Measurements from ENCODE around the gene CASP5. TPM values are rescaled to one million over a fixed set of nuclear protein-coding genes. Genes with fewer than 3 reads are reported as not detected.
A peak's percentile ranks its signal among the peaks of the same experiment; 100 is the strongest.
"Not testable (repeated sequence)": the region's sequence is repeated elsewhere in the genome, so short reads cannot be mapped to it uniquely, and the experiment has no call there.

The CASP5 gene
- total and polyA plus RNA-seq, 7 experiments from 2014 or later = 0.45 to 2.9 TPM; not detected in 5

GRCh38 chr11:105034813-105035620 lies 12.0 kb upstream of the CASP5 start, which contains the start of gene CASP1:
TSS of gene CASP1 (minus strand) at chr11:105035144. CDS start at chr11:105035113, 31 bp downstream.
- DNase-seq (peak in 7 of 9 donors; percentile 26 to 52 (median 38)), ATAC-seq (peak; percentile 82)
- no peaks in the 10 kb centered on the region for H3K9me3 ChIP-seq (ENCODE audit: control insufficient read depth in 2 of 3, low read length in 3 of 3)
- H3K27ac ChIP-seq (ENCODE audit: low read depth, low read length) = peak within 1 kb of the TSS; percentile 85
- POLR2A ChIA-PET = interaction anchor here (0.6 to 1.3 kb wide), 5 partner anchors 8 to 348 kb away, joined by 3 to 5 read pairs (median 3); no protein-coding TSS in a partner anchor
- no peaks in the 10 kb centered on the region for H3K27me3 ChIP-seq (ENCODE audit: control insufficient read depth in 2 of 2, insufficient read depth in 2 of 2, low read length in 2 of 2)
- Mint-ChIP-seq H3K27me3 (no peaks in the 10 kb centered on the region), H3K4me1 (peaks cover 32 to 63% (median 59%) of the 10 kb centered on the region in 7 donors), H3K27ac (peak within 1 kb of the TSS; percentile 92 to 100 (median 96)), H3K9me3 (peaks cover 0 to 7% (median 2%) of the 10 kb centered on the region in 11 donors), H3K36me3 (peaks cover 12 to 50% (median 41%) of the 10 kb centered on the region in 5 donors), H3K4me3 (peak within 1 kb of the TSS; percentile 90 to 98 (median 94))
- H3K36me3 ChIP-seq (ENCODE audit: control insufficient read depth in 2 of 3, insufficient read depth in 3 of 3, low read length in 3 of 3) = peaks cover 6 to 12% (median 6%) of the 10 kb centered on the region in 3 experiments
- H3K4me3 ChIP-seq (ENCODE audit: low read length) = peak within 1 kb of the TSS; percentile 70
- intact Hi-C loops (cut with micrococcal nuclease) = loop anchor here (2.0 to 10.0 kb wide), 3 partner anchors 66 to 990 kb away; partner anchors contain the start of genes CASP4 (in 1 of the 2) and MSANTD4 (in 1 of the 2)
- peaks cover 19 to 37% of the 10 kb centered on the region in 2 donors for H3K4me1 ChIP-seq (ENCODE audit: control insufficient read depth in 2 of 2, insufficient read depth in 2 of 2, low read length in 2 of 2)
- CTCF ChIA-PET = interaction anchor here (0.6 kb wide), 1 partner anchor 128 kb away, joined by 4 read pairs; no protein-coding TSS in a partner anchor

GRCh38 chr11:105034388-105034787 lies 11.4 kb upstream of the CASP5 start:
- H3K9me3 Mint-ChIP-seq; H3K27me3 ChIP-seq (ENCODE audit: control insufficient read depth in 2 of 2, insufficient read depth in 2 of 2, low read length in 2 of 2); H3K9me3 ChIP-seq (ENCODE audit: control insufficient read depth in 2 of 3, low read length in 3 of 3); CTCF ChIA-PET; H3K27me3 Mint-ChIP-seq: not testable (repeated sequence)
- POLR2A ChIA-PET = interaction anchor here (1.6 kb wide), 1 partner anchor 9 kb away, joined by 6 read pairs; no protein-coding TSS in a partner anchor
- intact Hi-C loops (cut with micrococcal nuclease) = loop anchor here (2.0 to 10.0 kb wide), 2 partner anchors 66 to 990 kb away; partner anchors contain the start of genes CASP4 (in 1 of the 2) and MSANTD4 (in 1 of the 2)
- peaks cover 12 to 18% (median 12%) of the 10 kb centered on the region in 3 experiments for H3K36me3 ChIP-seq (ENCODE audit: control insufficient read depth in 2 of 3, insufficient read depth in 3 of 3, low read length in 3 of 3)
- Mint-ChIP-seq H3K4me3 (peak overlapping the region; percentile 90 to 98 (median 94)), H3K4me1 (peaks cover 32 to 65% (median 54%) of the 10 kb centered on the region in 7 donors), H3K36me3 (peaks cover 12 to 51% (median 41%) of the 10 kb centered on the region in 5 donors), H3K27ac (peak overlapping the region; percentile 92 to 100 (median 96))
- peak overlapping the region; percentile 85 for H3K27ac ChIP-seq (ENCODE audit: low read depth, low read length)
- H3K4me3 ChIP-seq (ENCODE audit: low read length) = peak overlapping the region; percentile 70
- ATAC-seq (peak; percentile 18), DNase-seq (peak in 1 of 9 donors; percentile 7)
- peaks cover 19 to 44% of the 10 kb centered on the region in 2 donors for H3K4me1 ChIP-seq (ENCODE audit: control insufficient read depth in 2 of 2, insufficient read depth in 2 of 2, low read length in 2 of 2)

DNA sequence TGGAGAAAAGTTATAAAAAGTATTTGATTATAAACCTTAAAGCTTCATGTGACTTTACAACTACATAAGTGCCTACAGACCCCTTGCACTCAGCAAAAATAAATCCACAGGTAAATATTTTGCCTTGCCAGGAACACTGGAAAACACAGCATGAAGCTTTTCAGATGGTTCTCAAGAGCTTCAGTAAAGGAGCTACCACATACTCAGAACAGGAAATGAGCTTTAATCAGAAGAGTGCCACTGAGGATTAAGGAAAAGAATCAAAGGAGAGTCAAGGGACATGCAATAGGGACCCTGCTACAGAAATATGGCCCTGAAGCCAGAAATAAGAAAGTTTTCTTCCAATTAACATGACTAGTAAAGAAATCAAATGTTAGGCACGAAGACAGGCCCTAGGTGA lies 10.8 kb upstream of the CASP5 start:
- H3K36me3 Mint-ChIP-seq = peaks cover 17 to 56% (median 44%) of the 10 kb centered on the region in 5 donors
- no peaks in the 10 kb centered on the region for H3K9me3 ChIP-seq (ENCODE audit: control insufficient read depth in 2 of 3, low read length in 3 of 3)
- CTCF ChIA-PET = no interaction called here
- peak overlapping the region; percentile 85 for H3K27ac ChIP-seq (ENCODE audit: low read depth, low read length)
- peaks cover 0 to 7% (median 2%) of the 10 kb centered on the region in 11 donors for H3K9me3 Mint-ChIP-seq
- ATAC-seq (peak; percentile 24), DNase-seq (peak in 2 of 9 donors; percentile 8 to 20)
- POLR2A ChIA-PET = interaction anchor here (1.6 kb wide), 1 partner anchor 10 kb away, joined by 6 read pairs; no protein-coding TSS in a partner anchor
- H3K4me3 Mint-ChIP-seq = peak overlapping the region; percentile 90 to 98 (median 94)
- H3K27me3 ChIP-seq (ENCODE audit: control insufficient read depth in 2 of 2, insufficient read depth in 2 of 2, low read length in 2 of 2) = no peaks in the 10 kb centered on the region
- peaks cover 16 to 24% (median 17%) of the 10 kb centered on the region in 3 experiments for H3K36me3 ChIP-seq (ENCODE audit: control insufficient read depth in 2 of 3, insufficient read depth in 3 of 3, low read length in 3 of 3)
- peaks cover 32 to 66% (median 59%) of the 10 kb centered on the region in 7 donors for H3K4me1 Mint-ChIP-seq
- no peaks in the 10 kb centered on the region for H3K27me3 Mint-ChIP-seq
- peaks cover 19 to 44% of the 10 kb centered on the region in 2 donors for H3K4me1 ChIP-seq (ENCODE audit: control insufficient read depth in 2 of 2, insufficient read depth in 2 of 2, low read length in 2 of 2)
- intact Hi-C loops (cut with micrococcal nuclease) = loop anchor here (2.0 to 10.0 kb wide), 4 partner anchors 13 to 991 kb away; partner anchors contain the start of genes CASP4 (in 1 of the 2) and MSANTD4 (in 1 of the 2)
- peak overlapping the region; percentile 70 for H3K4me3 ChIP-seq (ENCODE audit: low read length)
- H3K27ac Mint-ChIP-seq = peak overlapping the region; percentile 92 to 100 (median 96)

GRCh38 chr11:105033343-105033742 lies 10.4 kb upstream of the CASP5 start:
- intact Hi-C loops (cut with micrococcal nuclease) = loop anchor here (2.0 to 10.0 kb wide), 3 partner anchors 13 to 991 kb away; partner anchors contain the start of gene MSANTD4 (in 1 of the 2)
- ATAC-seq (peak; percentile 57), DNase-seq (no peak)
- ChIA-PET CTCF (no interaction called here), POLR2A (interaction anchor here (1.6 kb wide), 1 partner anchor 10 kb away, joined by 6 read pairs; no protein-coding TSS in a partner anchor)
- peak overlapping the region; percentile 85 for H3K27ac ChIP-seq (ENCODE audit: low read depth, low read length)
- H3K9me3 ChIP-seq (ENCODE audit: control insufficient read depth in 2 of 3, low read length in 3 of 3) = no peaks in the 10 kb centered on the region
- H3K4me3 Mint-ChIP-seq = peak overlapping the region; percentile 90 to 98 (median 94)
- H3K36me3 Mint-ChIP-seq = peaks cover 20 to 57% (median 44%) of the 10 kb centered on the region in 5 donors
- peak overlapping the region; percentile 52 to 99 (median 93) for H3K27ac Mint-ChIP-seq
- peaks cover 16 to 27% (median 19%) of the 10 kb centered on the region in 3 experiments for H3K36me3 ChIP-seq (ENCODE audit: control insufficient read depth in 2 of 3, insufficient read depth in 3 of 3, low read length in 3 of 3)
- peaks cover 0 to 5% (median 0%) of the 10 kb centered on the region in 11 donors for H3K9me3 Mint-ChIP-seq
- H3K27me3 Mint-ChIP-seq = no peaks in the 10 kb centered on the region
- H3K4me1 ChIP-seq (ENCODE audit: control insufficient read depth in 2 of 2, insufficient read depth in 2 of 2, low read length in 2 of 2) = peaks cover 19 to 44% of the 10 kb centered on the region in 2 donors
- peak overlapping the region; percentile 70 for H3K4me3 ChIP-seq (ENCODE audit: low read length)
- no peaks in the 10 kb centered on the region for H3K27me3 ChIP-seq (ENCODE audit: control insufficient read depth in 2 of 2, insufficient read depth in 2 of 2, low read length in 2 of 2)
- H3K4me1 Mint-ChIP-seq = peaks cover 32 to 70% (median 63%) of the 10 kb centered on the region in 7 donors

DNA sequence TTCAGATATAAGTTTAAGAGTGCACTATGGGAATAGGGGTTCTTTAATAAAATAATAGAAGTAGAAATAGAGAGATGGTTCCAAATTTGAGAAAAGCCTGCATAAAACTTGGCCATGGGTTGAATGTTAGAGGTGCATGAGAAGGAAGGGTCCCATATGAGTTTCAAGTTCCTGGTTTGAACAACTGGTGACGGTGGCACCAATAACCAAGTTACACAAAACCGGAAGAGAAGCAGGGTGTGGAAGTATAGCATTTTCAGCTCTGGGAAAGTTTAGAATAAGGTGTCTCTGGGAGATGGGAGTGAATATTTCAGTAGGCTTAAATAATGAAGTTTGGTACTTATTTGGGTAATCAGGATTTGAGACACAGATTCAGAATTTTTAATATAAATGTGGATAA lies 9.5 kb upstream of the CASP5 start:
- peaks cover 16 to 54% (median 41%) of the 10 kb centered on the region in 5 donors for H3K36me3 Mint-ChIP-seq
- Histone ChIP-seq H3K9me3 (ENCODE audit: control insufficient read depth in 2 of 3, low read length in 3 of 3) (no peaks in the 10 kb centered on the region), H3K27ac (ENCODE audit: low read depth, low read length) (no peak overlapping the region), H3K27me3 (ENCODE audit: control insufficient read depth in 2 of 2, insufficient read depth in 2 of 2, low read length in 2 of 2) (no peaks in the 10 kb centered on the region), H3K4me1 (ENCODE audit: control insufficient read depth in 2 of 2, insufficient read depth in 2 of 2, low read length in 2 of 2) (peaks cover 19 to 44% of the 10 kb centered on the region in 2 donors), H3K4me3 (ENCODE audit: low read length) (peak overlapping the region; percentile 70), H3K36me3 (ENCODE audit: control insufficient read depth in 2 of 3, insufficient read depth in 3 of 3, low read length in 3 of 3) (peaks cover 16 to 27% (median 19%) of the 10 kb centered on the region in 3 experiments)
- H3K4me3 Mint-ChIP-seq = peak overlapping the region; percentile 68 to 98 (median 92)
- intact Hi-C loops (cut with micrococcal nuclease) = loop anchor here (2.0 to 10.0 kb wide), 3 partner anchors 14 to 992 kb away; partner anchors contain the start of gene MSANTD4 (in 1 of the 2)
- peak; percentile 36 for ATAC-seq
- H3K27me3 Mint-ChIP-seq = no peaks in the 10 kb centered on the region
- H3K9me3 Mint-ChIP-seq = peaks cover 0 to 3% (median 0%) of the 10 kb centered on the region in 11 donors
- peak overlapping the region in 7 of 9 donors; percentile 5 to 99 (median 46) for H3K27ac Mint-ChIP-seq
- POLR2A ChIA-PET = no interaction called here
- H3K4me1 Mint-ChIP-seq = peaks cover 37 to 76% (median 68%) of the 10 kb centered on the region in 7 donors
- no peak for DNase-seq
- CTCF ChIA-PET = interaction anchor here (0.6 kb wide), 1 partner anchor 48 kb away, joined by 3 read pairs; no protein-coding TSS in a partner anchor

DNA sequence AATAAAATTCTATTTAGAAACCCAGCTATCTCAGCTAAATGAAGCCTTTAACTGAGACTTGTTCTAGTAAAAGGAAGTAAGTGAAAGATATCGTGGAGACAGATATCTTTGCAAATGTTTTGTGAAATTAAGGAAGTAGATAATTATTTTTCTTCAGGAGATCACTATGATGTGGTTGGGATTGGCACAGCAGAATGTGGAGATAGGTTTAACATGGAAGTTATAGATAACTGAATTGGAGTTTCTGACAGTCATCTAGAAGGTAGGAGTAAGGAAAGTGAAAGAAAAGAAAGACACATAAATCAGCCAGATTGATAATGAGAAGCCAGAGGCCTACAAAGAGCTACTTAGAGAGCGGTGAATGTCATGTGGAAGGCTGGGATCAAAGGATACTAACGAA lies 4.7 kb upstream of the CASP5 start:
- Histone ChIP-seq H3K27me3 (ENCODE audit: control insufficient read depth in 2 of 2, insufficient read depth in 2 of 2, low read length in 2 of 2) (no peaks in the 10 kb centered on the region), H3K9me3 (ENCODE audit: control insufficient read depth in 2 of 3, low read length in 3 of 3) (no peaks in the 10 kb centered on the region), H3K27ac (ENCODE audit: low read depth, low read length) (no peak overlapping the region), H3K4me3 (ENCODE audit: low read length) (no peak overlapping the region), H3K36me3 (ENCODE audit: control insufficient read depth in 2 of 3, insufficient read depth in 3 of 3, low read length in 3 of 3) (peaks cover 16 to 43% (median 36%) of the 10 kb centered on the region in 3 experiments), H3K4me1 (ENCODE audit: control insufficient read depth in 2 of 2, insufficient read depth in 2 of 2, low read length in 2 of 2) (peaks cover 12 to 24% of the 10 kb centered on the region in 2 donors)
- Mint-ChIP-seq H3K27me3 (no peaks in the 10 kb centered on the region), H3K36me3 (peaks cover 24 to 75% (median 52%) of the 10 kb centered on the region in 5 donors), H3K4me1 (peaks cover 20 to 57% (median 39%) of the 10 kb centered on the region in 7 donors), H3K9me3 (no peaks in the 10 kb centered on the region), H3K4me3 (peak overlapping the region in 8 of 10 donors; percentile 3 to 72 (median 30)), H3K27ac (peak overlapping the region; percentile 15 to 80 (median 46))
- intact Hi-C loops (cut with micrococcal nuclease) = no loop called here
- peak; percentile 32 for ATAC-seq
- no peak for DNase-seq
- ChIA-PET CTCF (no interaction called here), POLR2A (no interaction called here)

All from naive thymus-derived CD4-positive, alpha-beta T cell (primary cell).